ENCODE measurements around the gene SPRED2.

GRCh38 chr2:65347913-65348312, 84.5 kb downstream of the SPRED2 start:
- TF ChIP-seq CTCF (IDR thresholded peaks at IDR 0.05) = no peak
- no peak for TF ChIP-seq POLR2A (IDR thresholded peaks at IDR 0.05)

Data from testis (tissue), 2 donors.